CD4-positive, alpha-beta T cell treated with Interleukin-6 at 100 ng/mL for 8 hours (primary cell): ENCODE measurements around the gene ATOH8.

Experiments
- DNase-seq: peaks from one replicate; pipeline ENCODE4 v3.0.0-alpha.2; 2020; ENCODE audit warnings: mixed read lengths, low spot score

Gene ATOH8

DNA sequence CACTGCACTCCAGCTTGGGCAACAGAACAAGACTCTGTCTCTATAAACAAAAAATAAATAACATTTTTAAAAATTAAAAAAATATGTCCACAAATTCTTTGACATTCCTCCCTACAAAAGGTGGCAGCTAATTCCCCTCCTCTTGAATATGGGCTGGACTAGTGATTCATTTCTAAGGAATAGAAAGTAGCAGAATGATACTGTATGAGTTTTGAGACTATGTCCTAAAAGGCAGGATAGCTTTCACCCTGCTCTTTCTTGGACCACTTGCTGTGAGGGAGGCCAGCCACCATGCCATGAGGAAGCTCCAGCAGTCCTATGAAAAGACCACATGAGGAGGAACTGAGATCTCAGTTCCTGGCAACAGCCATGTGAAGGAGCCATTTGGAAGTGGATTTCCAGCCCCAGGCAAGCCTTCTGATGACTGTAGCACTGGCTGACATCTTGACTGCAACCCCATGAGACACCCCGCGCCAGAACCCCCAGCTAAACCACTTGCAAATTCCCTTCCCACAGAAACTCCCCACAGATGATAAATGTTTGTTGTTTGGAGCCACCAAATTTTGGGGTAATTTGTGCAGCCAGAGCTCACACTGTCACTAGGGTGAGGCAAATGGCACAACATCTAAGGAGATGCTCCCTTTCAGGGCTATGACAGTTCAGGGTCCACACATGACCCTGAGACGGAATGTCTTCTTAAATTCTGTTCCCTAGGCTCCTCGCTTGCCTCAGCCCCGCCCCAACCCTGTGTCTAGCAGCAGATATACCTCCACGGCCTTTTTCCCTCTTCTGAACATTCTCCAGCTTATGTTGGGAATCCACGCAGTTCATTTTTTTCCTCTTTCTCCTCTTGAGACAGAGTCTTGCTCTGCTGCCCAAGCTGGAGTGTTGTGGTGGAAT is 17.1 kb upstream of the ATOH8 start:
- DNase-seq: no peak

GRCh38 chr2:85737481-85737880 is 16.3 kb upstream of the ATOH8 start:
- no peak for DNase-seq

- DNase-seq: no peak
These were observed 15.8 kb upstream of the ATOH8 start for GRCh38 chr2:85737961-85738360.

DNA sequence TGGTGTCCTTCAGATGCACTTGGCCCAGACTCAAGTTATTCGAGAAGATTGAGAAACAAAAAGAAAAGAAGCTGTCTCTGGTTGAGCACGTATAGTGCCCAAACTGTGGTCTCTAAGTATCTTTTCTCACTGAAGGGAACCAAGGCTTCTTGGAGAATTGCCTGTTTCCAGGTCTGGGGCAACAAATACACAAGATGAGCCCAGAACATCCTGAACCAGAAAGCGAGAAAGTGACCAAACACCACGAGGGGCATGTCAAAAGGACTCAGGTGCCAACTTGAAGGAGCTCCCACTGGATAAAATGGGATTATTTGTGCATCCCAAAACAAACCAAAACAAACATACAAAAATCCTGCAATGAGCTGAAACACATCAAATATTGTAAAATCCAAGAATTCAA is 13.6 kb upstream of the ATOH8 start:
- no peak for DNase-seq

DNA sequence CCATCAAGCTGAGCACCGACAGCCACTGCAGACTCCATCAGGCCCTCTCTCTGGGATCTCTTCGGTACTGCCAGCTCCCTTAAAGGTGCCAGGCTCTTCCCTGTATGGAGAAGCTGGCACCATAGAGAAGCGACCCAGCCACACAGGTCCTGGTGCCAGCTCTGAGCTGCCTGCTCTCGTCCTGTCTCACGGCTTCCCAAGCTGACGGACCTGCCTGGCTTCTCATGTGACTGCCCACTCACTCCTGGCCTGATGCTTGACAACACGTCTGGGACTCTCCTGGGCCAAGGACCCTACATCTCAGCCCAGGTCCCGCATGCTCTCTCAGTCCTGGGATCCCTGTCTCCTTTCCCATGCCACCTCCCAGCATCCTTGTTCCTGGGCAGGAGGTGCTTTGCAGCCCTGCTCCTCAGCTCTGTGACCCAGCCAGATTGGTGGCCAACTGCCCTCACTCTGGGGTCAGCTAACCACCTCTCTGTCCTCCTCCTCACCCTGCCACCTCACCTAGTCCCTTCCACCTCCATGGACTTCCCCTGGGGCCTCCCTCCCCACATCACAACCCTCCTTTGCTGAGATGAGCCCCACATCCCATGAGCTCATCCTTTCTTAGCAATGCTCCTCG is 12.5 kb upstream of the ATOH8 start:
- DNase-seq: no peak

DNA sequence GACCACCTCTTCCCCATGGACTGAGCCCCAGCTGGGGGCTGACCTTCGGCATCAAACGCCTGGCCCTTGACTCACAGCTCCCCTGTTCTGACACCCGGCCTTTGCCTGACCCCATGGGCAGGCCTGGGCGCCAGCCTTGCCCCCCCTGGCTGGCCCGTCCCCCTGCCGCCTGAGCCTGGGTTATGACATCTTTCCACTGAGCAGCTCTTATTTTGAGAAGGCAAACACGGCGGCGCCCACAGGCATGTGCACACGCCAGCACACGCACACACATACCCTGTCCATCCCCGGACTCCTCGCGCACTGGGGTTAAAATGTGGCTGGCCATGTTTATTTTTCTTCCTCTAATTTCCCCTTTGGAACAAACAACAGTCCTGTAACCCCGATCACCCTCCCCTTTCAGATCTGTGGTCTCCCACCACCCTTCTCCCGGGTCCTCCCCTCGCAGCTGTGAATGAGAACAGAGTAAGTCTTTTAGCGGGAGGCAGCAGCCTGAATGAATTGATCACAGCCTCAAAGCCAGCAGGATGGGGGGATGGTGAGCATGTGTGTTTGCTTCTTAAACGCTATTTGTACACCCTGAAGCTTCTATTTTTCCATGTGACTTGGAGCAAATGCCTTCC is 11.8 kb upstream of the ATOH8 start:
- no peak for DNase-seq

GRCh38 chr2:85743304-85743978 is 10.3 kb upstream of the ATOH8 start:
- no peak for DNase-seq

DNA sequence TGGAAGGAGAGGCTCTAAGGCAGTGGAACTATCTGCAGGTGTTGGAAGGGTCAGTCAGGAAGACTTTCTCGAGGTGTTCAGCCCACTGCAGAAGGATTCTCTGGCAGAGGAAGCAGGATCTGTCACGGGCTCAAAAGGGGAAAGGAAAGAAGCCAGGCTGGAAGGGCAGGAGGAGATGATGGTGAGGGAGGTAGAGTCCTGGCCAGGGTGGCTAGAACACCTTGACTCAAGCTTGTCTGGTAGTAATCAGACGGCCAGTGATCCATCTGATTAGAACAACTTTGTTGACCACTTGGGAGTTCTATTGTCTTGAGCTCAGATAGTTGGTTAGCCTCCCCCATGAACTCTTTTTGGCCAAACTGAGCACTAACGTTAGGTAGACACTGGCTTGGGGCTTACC is 9.7 kb upstream of the ATOH8 start:
- no peak for DNase-seq

DNA sequence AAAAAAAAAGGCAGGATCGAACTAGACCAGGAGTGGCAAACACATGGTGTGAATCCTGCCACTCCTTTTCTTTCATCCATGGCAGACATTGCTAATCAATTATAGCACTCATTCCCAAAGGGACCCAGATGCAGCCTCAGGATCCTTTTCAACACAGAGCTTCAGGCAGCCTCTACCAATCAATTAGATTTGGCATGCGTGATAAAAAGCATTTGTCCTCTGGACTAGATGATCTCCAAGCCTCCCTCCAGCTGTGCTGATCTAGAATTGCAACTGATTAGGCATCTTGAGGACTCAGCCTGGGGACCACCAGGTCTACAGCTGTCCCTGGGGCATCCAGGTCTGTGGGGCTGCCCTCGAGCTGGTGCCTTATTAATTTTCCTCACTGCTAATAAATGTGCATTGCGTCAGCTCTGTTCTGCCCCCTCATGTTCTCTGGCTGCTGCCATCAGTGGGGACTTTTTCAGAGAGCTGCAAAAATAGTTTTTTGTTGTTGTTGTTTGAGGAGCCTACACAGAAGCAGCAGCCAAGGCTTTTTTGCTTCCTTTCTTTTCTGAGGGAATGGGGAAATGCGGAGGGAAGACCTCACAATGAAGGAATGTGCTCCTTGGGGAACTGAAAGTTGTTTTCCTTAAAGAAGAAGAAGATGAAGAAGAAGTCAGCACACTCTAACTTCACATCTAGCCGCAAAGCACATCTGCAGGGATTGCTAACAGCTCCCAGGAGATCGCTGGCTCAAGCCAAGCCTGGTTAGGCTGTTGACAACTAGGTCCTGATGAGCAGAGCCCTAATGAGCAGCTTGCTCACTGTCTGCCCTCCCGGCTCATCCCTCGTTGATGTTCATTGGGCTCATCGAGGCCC is 8.8 kb upstream of the ATOH8 start:
- no peak for DNase-seq

DNA sequence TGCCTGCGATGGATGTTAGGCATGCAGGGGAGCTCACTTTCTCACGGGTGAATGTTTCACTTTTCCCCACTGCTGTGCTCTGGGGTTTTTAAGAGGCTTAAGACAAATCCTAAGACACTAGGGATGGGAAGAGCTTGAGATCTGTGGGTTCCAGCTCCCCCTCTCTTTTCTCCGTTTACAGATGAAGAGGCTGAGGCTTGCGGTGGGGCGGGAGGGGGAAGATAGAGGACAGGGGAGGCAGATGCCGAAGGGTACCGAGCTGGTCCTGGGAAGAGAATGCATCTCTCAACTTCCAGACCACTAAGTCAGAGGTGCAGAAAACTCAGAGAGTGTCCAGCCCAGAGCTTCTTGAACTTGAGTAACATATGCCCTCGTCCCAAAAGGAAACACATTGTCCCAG is 8.2 kb upstream of the ATOH8 start:
- no peak for DNase-seq

DNA sequence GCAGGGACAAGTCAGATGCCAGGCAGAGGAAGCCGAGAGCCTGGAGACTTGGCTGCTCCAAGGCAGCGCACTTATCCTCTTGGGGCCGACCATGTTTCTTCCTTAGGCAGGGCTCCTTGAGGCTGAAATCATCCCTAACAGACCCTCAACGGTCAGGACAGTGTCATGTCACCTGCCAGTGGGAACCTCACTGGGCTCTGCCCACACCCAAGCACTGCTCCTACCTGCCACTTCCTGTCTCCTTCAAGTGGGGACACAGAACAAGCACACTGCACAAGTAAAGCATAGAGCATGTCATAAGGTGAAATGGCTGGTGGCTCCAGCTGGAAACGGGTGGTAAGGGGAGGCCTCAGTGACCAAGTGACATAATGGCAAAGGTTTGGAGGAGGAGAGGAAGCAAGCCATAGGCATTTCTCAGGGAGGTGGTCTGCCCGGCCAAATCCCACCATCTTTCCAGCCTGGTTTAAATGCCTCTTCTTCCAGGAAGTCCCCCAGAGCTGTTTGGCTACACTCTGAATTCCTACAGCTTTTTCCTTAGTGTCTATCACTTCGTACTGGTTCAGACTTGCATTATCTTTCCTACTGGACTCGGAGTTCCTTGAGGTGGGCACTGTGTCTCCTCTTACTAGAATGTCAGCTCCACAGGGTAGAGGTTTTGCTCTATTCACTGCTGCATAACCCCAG is 7.3 kb upstream of the ATOH8 start:
- no peak for DNase-seq

DNA sequence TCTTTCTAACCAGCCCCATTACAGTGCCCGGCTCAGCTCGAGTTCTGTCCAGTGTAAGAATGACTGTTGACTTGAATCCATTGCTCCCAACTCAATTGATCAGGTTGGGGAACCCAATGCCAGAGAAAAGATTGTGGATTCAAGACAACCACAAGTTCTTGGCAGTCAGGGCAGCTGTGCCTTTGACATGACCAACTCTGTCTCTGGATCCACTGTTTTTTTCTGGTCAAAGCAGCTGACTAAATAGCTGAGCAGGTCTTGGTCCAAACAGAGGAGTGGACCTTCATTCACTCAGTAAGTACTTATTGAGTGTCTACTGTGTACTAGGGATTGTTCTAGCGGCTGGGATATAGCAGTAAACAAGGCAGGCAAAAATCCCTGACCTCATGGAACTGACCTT is 6.3 kb upstream of the ATOH8 start:
- DNase-seq: no peak

DNA sequence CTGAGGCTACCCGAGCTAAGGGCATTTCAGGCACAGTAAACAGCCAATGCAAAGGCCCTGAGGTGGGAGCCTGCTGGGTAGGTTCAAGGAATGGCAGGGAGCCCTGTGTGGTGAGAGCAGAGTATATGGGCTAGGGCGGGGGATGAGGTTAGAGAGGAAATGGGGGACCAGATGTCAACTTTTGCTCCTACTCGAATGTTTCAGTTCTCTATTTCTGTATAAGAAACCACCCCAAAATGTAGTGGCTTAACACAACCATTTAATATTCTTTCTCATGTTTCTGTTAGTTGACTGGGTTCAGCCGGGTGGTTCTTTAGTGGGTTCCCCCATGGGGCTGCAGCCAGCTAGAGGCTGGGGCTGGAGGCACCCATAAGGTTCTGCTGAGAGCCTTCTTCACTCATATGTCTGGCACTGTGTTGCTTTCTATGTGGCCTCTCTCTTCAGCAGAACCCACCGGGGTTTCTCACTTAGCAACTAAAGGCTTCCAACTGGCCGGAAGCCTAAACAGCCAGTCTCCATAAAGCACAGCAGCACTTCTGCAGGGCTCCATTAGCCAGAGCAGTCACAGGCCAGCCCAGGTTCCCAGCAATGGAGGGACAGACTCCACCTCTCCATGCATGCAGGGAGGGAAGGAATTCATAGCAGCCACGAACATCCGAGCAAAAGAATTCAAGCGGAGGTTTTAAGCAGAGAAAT is 5.6 kb upstream of the ATOH8 start:
- DNase-seq: no peak

GRCh38 chr2:85748985-85749875 is 4.6 kb upstream of the ATOH8 start:
- DNase-seq: no peak

GRCh38 chr2:85750587-85751575 is 2.9 kb upstream of the ATOH8 start:
- peak; percentile 12 for DNase-seq

- no peak for DNase-seq
These were observed 2.2 kb upstream of the ATOH8 start for GRCh38 chr2:85751627-85752026.

GRCh38 chr2:85753035-85753524 is 711 bp upstream of the ATOH8 start:
- DNase-seq: no peak
